Peyer's patch (tissue), 4 donors: ENCODE data around the gene DNM3.

ENCODE experiments used
- POLR2A ChIP-seq, 2 donors: fragments of 450-650 bp; IDR thresholded peaks; one replicate each; pipeline ENCODE4 v1.5.1; 2017; ENCODE audit warnings: antibody characterized with exemption in 2 of 2, mild to moderate bottlenecking in 2 of 2, moderate library complexity in 2 of 2
- TF ChIP-seq, protein P1 (sequence below), 6 experiments: fragments of 450-650 bp in 4 of 6; fragments of 200-600 bp in 2 of 6; sonication (generic) in 1 of 6; IDR thresholded peaks; one replicate each; pipeline ENCODE4 v1.5.1; 2017 to 2019; ENCODE audit warnings: antibody characterized with exemption in 6 of 6, mild to moderate bottlenecking in 3 of 6, moderate library complexity in 1 of 6

DNA sequence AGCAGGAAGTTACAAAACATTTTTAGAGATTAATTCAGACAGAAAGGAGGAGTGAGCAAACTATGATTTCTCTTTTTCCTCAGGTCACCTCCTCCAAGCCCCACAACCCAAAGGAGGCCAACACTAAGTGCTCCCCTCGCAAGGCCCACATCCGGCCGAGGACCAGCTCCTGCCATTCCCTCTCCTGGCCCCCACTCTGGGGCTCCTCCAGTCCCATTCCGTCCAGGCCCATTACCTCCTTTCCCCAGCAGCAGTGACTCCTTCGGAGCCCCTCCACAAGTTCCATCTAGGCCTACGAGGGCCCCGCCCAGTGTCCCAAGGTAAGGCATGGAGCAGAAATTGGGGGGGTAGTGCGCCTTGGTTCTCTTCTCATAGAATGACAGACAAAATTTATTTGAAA, 547.2 kb downstream of the DNM3 start:
- TF ChIP-seq POLR2A (IDR thresholded peaks at IDR 0.05): no peak
- TF ChIP-seq, protein P1, sequence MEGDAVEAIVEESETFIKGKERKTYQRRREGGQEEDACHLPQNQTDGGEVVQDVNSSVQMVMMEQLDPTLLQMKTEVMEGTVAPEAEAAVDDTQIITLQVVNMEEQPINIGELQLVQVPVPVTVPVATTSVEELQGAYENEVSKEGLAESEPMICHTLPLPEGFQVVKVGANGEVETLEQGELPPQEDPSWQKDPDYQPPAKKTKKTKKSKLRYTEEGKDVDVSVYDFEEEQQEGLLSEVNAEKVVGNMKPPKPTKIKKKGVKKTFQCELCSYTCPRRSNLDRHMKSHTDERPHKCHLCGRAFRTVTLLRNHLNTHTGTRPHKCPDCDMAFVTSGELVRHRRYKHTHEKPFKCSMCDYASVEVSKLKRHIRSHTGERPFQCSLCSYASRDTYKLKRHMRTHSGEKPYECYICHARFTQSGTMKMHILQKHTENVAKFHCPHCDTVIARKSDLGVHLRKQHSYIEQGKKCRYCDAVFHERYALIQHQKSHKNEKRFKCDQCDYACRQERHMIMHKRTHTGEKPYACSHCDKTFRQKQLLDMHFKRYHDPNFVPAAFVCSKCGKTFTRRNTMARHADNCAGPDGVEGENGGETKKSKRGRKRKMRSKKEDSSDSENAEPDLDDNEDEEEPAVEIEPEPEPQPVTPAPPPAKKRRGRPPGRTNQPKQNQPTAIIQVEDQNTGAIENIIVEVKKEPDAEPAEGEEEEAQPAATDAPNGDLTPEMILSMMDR (IDR thresholded peaks at IDR 0.05): no peak
